ENCODE measurements around the gene UFM1. TPM values are rescaled to one million over a fixed set of nuclear protein-coding genes. Genes with fewer than 3 reads are reported as not detected.

The UFM1 gene
- total and polyA plus RNA-seq, 2 donors (not counting 1 experiment from before 2014, with no cell fraction given): 27.5 to 61.6 TPM

DNA sequence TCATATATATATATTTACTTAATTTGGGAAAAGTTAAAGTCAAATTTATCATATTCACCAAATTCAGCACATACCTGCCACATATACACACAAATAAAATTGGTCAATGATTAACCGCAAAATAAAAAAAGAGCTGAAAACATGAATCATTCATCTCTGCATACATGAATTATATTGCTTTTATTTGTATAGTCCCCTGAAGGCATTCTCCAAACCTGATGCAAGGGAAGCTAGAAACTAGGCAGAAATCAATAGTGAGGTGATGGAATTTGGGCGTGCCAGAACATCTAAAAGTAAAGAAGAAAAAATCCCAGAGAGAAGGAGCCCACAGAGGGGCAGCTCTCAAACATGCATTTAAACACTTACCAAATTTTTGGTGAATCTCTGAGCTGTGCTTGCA, 60.1 kb downstream of the UFM1 start:
- no peak overlapping the region for H3K4me3 Mint-ChIP-seq
- Histone ChIP-seq H2AFZ (ENCODE audit: insufficient read depth, low read depth, low read length, poor library complexity, severe bottlenecking) (no peak overlapping the region), H3K4me2 (replicated peaks; ENCODE audit: low read depth, low read length, poor library complexity, severe bottlenecking) (no peak overlapping the region), H3K4me3 (ENCODE audit: control extremely low read depth in 1 of 5, extremely low read depth in 1 of 5, insufficient read depth in 1 of 5, low read depth in 2 of 5, low read length in 4 of 5) (no peak overlapping the region), H3K27me3 (replicated peaks in 1 of 4; ENCODE audit: control extremely low read depth in 1 of 4, control insufficient read depth in 3 of 4, insufficient read depth in 4 of 4, low read length in 3 of 4) (peaks cover 0 to 4% (median 2%) of the 10 kb centered on the region in 4 experiments), H3K79me2 (ENCODE audit: control insufficient read depth, insufficient read depth, low read length) (no peaks in the 10 kb centered on the region), H3K27ac (ENCODE audit: low read length in 2 of 2) (no peak overlapping the region), H3K36me3 (replicated peaks in 1 of 2; ENCODE audit: control extremely low read depth in 1 of 2, control insufficient read depth in 1 of 2, extremely low read depth in 1 of 2, insufficient read depth in 2 of 2, low read length in 1 of 2) (no peaks in the 10 kb centered on the region), H3K9ac (ENCODE audit: low read length) (no peak overlapping the region), H3K4me1 (ENCODE audit: control insufficient read depth in 2 of 2, insufficient read depth in 2 of 2, low read length in 2 of 2) (no peaks in the 10 kb centered on the region), H3K9me3 (ENCODE audit: control extremely low read depth in 1 of 3, control insufficient read depth in 2 of 3, insufficient read depth in 1 of 3, low read length in 2 of 3) (no peaks in the 10 kb centered on the region), H4K20me1 (ENCODE audit: control insufficient read depth, insufficient read depth, low read length, poor library complexity, severe bottlenecking) (no peaks in the 10 kb centered on the region)
- ChIA-PET POLR2A (no interaction called here), CTCF (no interaction called here)
- intact Hi-C loops (cut with micrococcal nuclease): no loop called here
- DNase-seq (no peak), ATAC-seq (ENCODE audit: low read depth) (no peak)
- peaks cover 10% of the 10 kb centered on the region for H3K27me3 Mint-ChIP-seq
- H3K4me1 Mint-ChIP-seq: no peaks in the 10 kb centered on the region
- H3K27ac Mint-ChIP-seq: no peak overlapping the region
- TF ChIP-seq EZH2 (IDR thresholded peaks at IDR 0.05; ENCODE audit: borderline replicate concordance, insufficient read depth, low read depth, low read length, poor library complexity, severe bottlenecking) (no peak), CTCF (IDR thresholded peaks at IDR 0.05) (no peak)
- WGBS (ENCODE audit: insufficient coverage): no CpG with 5 or more reads among the region's 2 CpGs
- no peaks in the 10 kb centered on the region for H3K9me3 Mint-ChIP-seq (ENCODE audit: insufficient read depth)

- CTCF ChIA-PET: no interaction called here
- ATAC-seq (ENCODE audit: low read depth) (no peak), DNase-seq (no peak)
- no CpG with 5 or more reads among the region's 1 CpG for WGBS (ENCODE audit: insufficient coverage)
- Histone ChIP-seq H3K27me3 (replicated peaks in 1 of 4; ENCODE audit: control extremely low read depth in 1 of 4, control insufficient read depth in 3 of 4, insufficient read depth in 4 of 4, low read length in 3 of 4) (peaks cover 0 to 4% (median 2%) of the 10 kb centered on the region in 4 experiments), H3K79me2 (ENCODE audit: control insufficient read depth, insufficient read depth, low read length) (no peaks in the 10 kb centered on the region), H3K36me3 (replicated peaks in 1 of 2; ENCODE audit: control extremely low read depth in 1 of 2, control insufficient read depth in 1 of 2, extremely low read depth in 1 of 2, insufficient read depth in 2 of 2, low read length in 1 of 2) (no peaks in the 10 kb centered on the region), H3K4me2 (replicated peaks; ENCODE audit: low read depth, low read length, poor library complexity, severe bottlenecking) (no peak overlapping the region), H3K9me3 (ENCODE audit: control extremely low read depth in 1 of 3, control insufficient read depth in 2 of 3, insufficient read depth in 1 of 3, low read length in 2 of 3) (no peaks in the 10 kb centered on the region), H3K9ac (ENCODE audit: low read length) (no peak overlapping the region), H3K4me3 (ENCODE audit: control extremely low read depth in 1 of 5, extremely low read depth in 1 of 5, insufficient read depth in 1 of 5, low read depth in 2 of 5, low read length in 4 of 5) (no peak overlapping the region), H4K20me1 (ENCODE audit: control insufficient read depth, insufficient read depth, low read length, poor library complexity, severe bottlenecking) (no peaks in the 10 kb centered on the region), H3K27ac (ENCODE audit: low read length in 2 of 2) (no peak overlapping the region), H3K4me1 (ENCODE audit: control insufficient read depth in 2 of 2, insufficient read depth in 2 of 2, low read length in 2 of 2) (peaks cover 0 to 5% of the 10 kb centered on the region in 2 donors), H2AFZ (ENCODE audit: insufficient read depth, low read depth, low read length, poor library complexity, severe bottlenecking) (no peak overlapping the region)
- TF ChIP-seq CTCF (IDR thresholded peaks at IDR 0.05) (no peak), EZH2 (IDR thresholded peaks at IDR 0.05; ENCODE audit: borderline replicate concordance, insufficient read depth, low read depth, low read length, poor library complexity, severe bottlenecking) (no peak)
- Mint-ChIP-seq H3K27me3 (peaks cover 8% of the 10 kb centered on the region), H3K9me3 (ENCODE audit: insufficient read depth) (no peaks in the 10 kb centered on the region), H3K4me3 (no peak overlapping the region), H3K4me1 (peaks cover 5% of the 10 kb centered on the region), H3K27ac (no peak overlapping the region)
- POLR2A ChIA-PET: no interaction called here
- intact Hi-C loops (cut with micrococcal nuclease): no loop called here
These were observed 62.6 kb downstream of the UFM1 start for GRCh38 chr13:38412266-38412665.

Measured in B cell (primary cell).